Transverse colon (tissue), 3 donors: ENCODE results near the gene TLR9.

Experiments
- POLR2A ChIP-seq: fragments of 450-650 bp; IDR thresholded peaks from one replicate; pipeline ENCODE4 v1.6.1; 2016; ENCODE audit warnings: antibody characterized with exemption, mild to moderate bottlenecking, moderate library complexity
- TF ChIP-seq, protein P1 (sequence below), 5 experiments: fragments of 200-600 bp in 3 of 5; fragments of 450-650 bp in 2 of 5; sonication (generic) in 3 of 5; IDR thresholded peaks; 1 replicate in 2 of 5; 2 replicates in 3 of 5; pipeline ENCODE4 v1.5.1; 2016 to 2017; ENCODE audit warnings: antibody characterized with exemption in 5 of 5, inconsistent platforms in 3 of 5, mild to moderate bottlenecking in 2 of 5, moderate library complexity in 1 of 5

- TF ChIP-seq POLR2A = no peak
- TF ChIP-seq, protein P1, sequence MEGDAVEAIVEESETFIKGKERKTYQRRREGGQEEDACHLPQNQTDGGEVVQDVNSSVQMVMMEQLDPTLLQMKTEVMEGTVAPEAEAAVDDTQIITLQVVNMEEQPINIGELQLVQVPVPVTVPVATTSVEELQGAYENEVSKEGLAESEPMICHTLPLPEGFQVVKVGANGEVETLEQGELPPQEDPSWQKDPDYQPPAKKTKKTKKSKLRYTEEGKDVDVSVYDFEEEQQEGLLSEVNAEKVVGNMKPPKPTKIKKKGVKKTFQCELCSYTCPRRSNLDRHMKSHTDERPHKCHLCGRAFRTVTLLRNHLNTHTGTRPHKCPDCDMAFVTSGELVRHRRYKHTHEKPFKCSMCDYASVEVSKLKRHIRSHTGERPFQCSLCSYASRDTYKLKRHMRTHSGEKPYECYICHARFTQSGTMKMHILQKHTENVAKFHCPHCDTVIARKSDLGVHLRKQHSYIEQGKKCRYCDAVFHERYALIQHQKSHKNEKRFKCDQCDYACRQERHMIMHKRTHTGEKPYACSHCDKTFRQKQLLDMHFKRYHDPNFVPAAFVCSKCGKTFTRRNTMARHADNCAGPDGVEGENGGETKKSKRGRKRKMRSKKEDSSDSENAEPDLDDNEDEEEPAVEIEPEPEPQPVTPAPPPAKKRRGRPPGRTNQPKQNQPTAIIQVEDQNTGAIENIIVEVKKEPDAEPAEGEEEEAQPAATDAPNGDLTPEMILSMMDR (IDR thresholded peaks at IDR 0.05) = no peak
Observed at GRCh38 chr3:52200981-52201679, 24.3 kb downstream of the TLR9 start.
